Body of pancreas (tissue), 4 donors: ENCODE data around the gene BRD1. TPM values are rescaled to one million over a fixed set of nuclear protein-coding genes. Genes with fewer than 3 reads are reported as not detected.

Source experiments
- ATAC-seq: fragments of 150-250 bp; one replicate; pipeline ENCODE4 v1.9.1; 2016
- DNase-seq, 4 donors: peaks; one replicate each; pipeline ENCODE4 v3.0.0-alpha.2; 2019
- H3K27ac ChIP-seq, 4 donors: fragments of 200-600 bp; sonication (generic); 1 replicate in 3 of 4; 2 replicates in 1 of 4; pipeline versions ENCODE4 v1.5.1 to v1.6.1; 2016 to 2019; ENCODE audit warnings: mild to moderate bottlenecking in 1 of 4, mixed read lengths in 1 of 4, moderate library complexity in 1 of 4
- H3K27me3 ChIP-seq, 2 donors: fragments of 200-600 bp; sonication (generic); one replicate each; pipeline ENCODE4 v1.6.0; 2016; ENCODE audit warnings: mild to moderate bottlenecking in 1 of 2
- H3K36me3 ChIP-seq, 2 donors: fragments of 200-600 bp; sonication (generic); replicated peaks in 1 of 2; 2 replicates each; pipeline ENCODE4 v1.5.1; 2016; ENCODE audit warnings: low read depth in 2 of 2; ENCODE audit not compliant: insufficient read depth in 1 of 2
- H3K4me1 ChIP-seq: fragments of 200-600 bp; sonication (generic); one replicate; pipeline ENCODE4 v1.6.0; 2016
- H3K4me3 ChIP-seq, 2 donors: fragments of 200-600 bp; sonication (generic); 1 replicate in 1 of 2; 2 replicates in 1 of 2; pipeline ENCODE4 v1.5.1; 2016 to 2019
- H3K9me3 ChIP-seq, 3 donors: fragments of 200-600 bp; sonication (generic); 1 replicate in 2 of 3; 2 replicates in 1 of 3; pipeline ENCODE4 v1.5.1; 2016
- POLR2A ChIP-seq, 3 donors: fragments of 450-650 bp; IDR thresholded peaks; one replicate each; pipeline ENCODE4 v1.6.1; 2016; ENCODE audit warnings: antibody characterized with exemption in 3 of 3, mild to moderate bottlenecking in 2 of 3
- WGBS, 2 donors: methylation state at CpG; one replicate each; pipeline ENCODE4 v1.1.5; 2017; 5-methylcytosine and 5-hydroxymethylcytosine counted together
- intact Hi-C: fragments of 100-400 bp; cut with DNase I; formaldehyde crosslinking; loops from one replicate; pipeline ENCODE4 v1.15.1; 2023
- total RNA-seq, 2 donors: library from RNA; depleted of rRNA; stranded (reverse); fragments of >200 nt; gene quantifications; one replicate each; pipeline ENCODE4 v1.1.0, GENCODE V29; 2016
- TF ChIP-seq, protein P1 (sequence below), 7 experiments: fragments of 450-650 bp in 4 of 7; fragments of 200-600 bp in 3 of 7; sonication (generic) in 3 of 7; IDR thresholded peaks; one replicate each; pipeline ENCODE4 v1.5.1; 2016 to 2019; ENCODE audit warnings: antibody characterized with exemption in 7 of 7

The BRD1 gene
- total RNA-seq, 2 donors from 2014 or later, result 21.8 to 36.9 TPM

GRCh38 chr22:49866134-49866533, 38.5 kb upstream of the BRD1 start:
- intact Hi-C loops, result no loop called here

GRCh38 chr22:49865156-49865555, 37.5 kb upstream of the BRD1 start:
- no peak overlapping the region for H3K27ac ChIP-seq
- 88% methylated on average over 17 of the region's 17 CpGs for WGBS, 2 donors
- H3K4me3 ChIP-seq, result no peak overlapping the region
- no peaks in the 10 kb centered on the region for H3K9me3 ChIP-seq
- no peak for DNase-seq
- no peak for ATAC-seq
- H3K27me3 ChIP-seq, result no peaks in the 10 kb centered on the region
- no peaks in the 10 kb centered on the region for H3K36me3 ChIP-seq
- TF ChIP-seq, protein P1, sequence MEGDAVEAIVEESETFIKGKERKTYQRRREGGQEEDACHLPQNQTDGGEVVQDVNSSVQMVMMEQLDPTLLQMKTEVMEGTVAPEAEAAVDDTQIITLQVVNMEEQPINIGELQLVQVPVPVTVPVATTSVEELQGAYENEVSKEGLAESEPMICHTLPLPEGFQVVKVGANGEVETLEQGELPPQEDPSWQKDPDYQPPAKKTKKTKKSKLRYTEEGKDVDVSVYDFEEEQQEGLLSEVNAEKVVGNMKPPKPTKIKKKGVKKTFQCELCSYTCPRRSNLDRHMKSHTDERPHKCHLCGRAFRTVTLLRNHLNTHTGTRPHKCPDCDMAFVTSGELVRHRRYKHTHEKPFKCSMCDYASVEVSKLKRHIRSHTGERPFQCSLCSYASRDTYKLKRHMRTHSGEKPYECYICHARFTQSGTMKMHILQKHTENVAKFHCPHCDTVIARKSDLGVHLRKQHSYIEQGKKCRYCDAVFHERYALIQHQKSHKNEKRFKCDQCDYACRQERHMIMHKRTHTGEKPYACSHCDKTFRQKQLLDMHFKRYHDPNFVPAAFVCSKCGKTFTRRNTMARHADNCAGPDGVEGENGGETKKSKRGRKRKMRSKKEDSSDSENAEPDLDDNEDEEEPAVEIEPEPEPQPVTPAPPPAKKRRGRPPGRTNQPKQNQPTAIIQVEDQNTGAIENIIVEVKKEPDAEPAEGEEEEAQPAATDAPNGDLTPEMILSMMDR (IDR thresholded peaks at IDR 0.05), result no peak
- no peak for TF ChIP-seq POLR2A (IDR thresholded peaks at IDR 0.05)
- no peaks in the 10 kb centered on the region for H3K4me1 ChIP-seq
- intact Hi-C loops, result no loop called here

More at GRCh38 chr22:49866134-49866533, 38.5 kb upstream of the BRD1 start:
- Histone ChIP-seq H3K27me3 (no peaks in the 10 kb centered on the region), H3K4me1 (no peaks in the 10 kb centered on the region), H3K9me3 (no peaks in the 10 kb centered on the region), H3K4me3 (no peak overlapping the region), H3K27ac (no peak overlapping the region), H3K36me3 (no peaks in the 10 kb centered on the region)
- no peak for DNase-seq
- TF ChIP-seq, protein P1 (IDR thresholded peaks at IDR 0.05), result no peak
- WGBS, 2 donors, result 44 to 71% methylated on average over 2 of the region's 2 CpGs
- no peak for ATAC-seq

DNA sequence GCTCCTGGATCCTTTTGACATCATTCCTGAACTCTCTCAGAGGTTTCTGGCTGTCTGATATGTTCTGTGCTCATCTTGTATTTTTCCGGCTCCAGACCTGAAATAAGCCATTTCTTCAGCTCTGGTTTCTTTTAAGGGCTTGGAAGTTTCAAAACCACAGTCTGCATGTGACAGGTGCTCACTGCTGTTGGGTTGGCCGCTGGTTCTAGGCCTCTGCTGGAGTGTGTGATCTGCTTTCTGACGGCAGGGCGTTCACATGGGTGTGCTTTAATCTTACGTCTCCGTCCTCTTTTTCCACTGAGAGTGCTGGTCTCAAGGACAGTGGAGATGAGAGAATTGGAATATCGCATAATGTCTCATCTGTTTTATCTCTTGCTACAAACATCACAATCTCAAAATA, 36.3 kb upstream of the BRD1 start:
- no peak for TF ChIP-seq POLR2A (IDR thresholded peaks at IDR 0.05)
- TF ChIP-seq, protein P1 (IDR thresholded peaks at IDR 0.05), result no peak
- H3K27ac ChIP-seq, result no peak overlapping the region
- no peaks in the 10 kb centered on the region for H3K9me3 ChIP-seq
- DNase-seq (no peak), ATAC-seq (no peak)
- intact Hi-C loops, result no loop called here
- H3K27me3 ChIP-seq, result no peaks in the 10 kb centered on the region
- no peaks in the 10 kb centered on the region for H3K4me1 ChIP-seq
- 71 to 90% methylated on average over 6 to 7 of the region's 7 CpGs for WGBS, 2 donors
- H3K36me3 ChIP-seq, result no peaks in the 10 kb centered on the region
- no peak overlapping the region for H3K4me3 ChIP-seq

DNA sequence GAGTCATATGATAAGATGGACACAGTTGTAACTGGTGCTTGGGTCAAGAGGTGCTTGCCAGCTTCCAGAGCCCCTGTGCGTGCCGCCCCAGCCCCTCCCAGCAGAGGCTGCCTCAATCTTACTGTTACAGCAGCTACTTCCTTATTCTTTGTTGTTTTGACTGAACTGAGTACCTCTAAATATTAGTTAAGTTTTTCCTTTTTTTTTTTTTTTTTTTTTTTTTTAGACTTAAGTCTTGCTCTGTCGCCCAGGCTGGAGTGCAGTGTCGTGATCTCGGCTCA, 34.8 kb upstream of the BRD1 start:
- DNase-seq (no peak), ATAC-seq (no peak)
- H3K9me3 ChIP-seq, result no peaks in the 10 kb centered on the region
- no peaks in the 10 kb centered on the region for H3K36me3 ChIP-seq
- no peak overlapping the region for H3K27ac ChIP-seq
- H3K4me1 ChIP-seq, result peaks cover 11% of the 10 kb centered on the region
- WGBS, 2 donors, result 76 to 94% methylated on average over 4 to 5 of the region's 5 CpGs
- H3K4me3 ChIP-seq, result no peak overlapping the region
- TF ChIP-seq, protein P1 (IDR thresholded peaks at IDR 0.05), result no peak
- TF ChIP-seq POLR2A (IDR thresholded peaks at IDR 0.05), result no peak
- H3K27me3 ChIP-seq, result no peaks in the 10 kb centered on the region
- intact Hi-C loops, result no loop called here

DNA sequence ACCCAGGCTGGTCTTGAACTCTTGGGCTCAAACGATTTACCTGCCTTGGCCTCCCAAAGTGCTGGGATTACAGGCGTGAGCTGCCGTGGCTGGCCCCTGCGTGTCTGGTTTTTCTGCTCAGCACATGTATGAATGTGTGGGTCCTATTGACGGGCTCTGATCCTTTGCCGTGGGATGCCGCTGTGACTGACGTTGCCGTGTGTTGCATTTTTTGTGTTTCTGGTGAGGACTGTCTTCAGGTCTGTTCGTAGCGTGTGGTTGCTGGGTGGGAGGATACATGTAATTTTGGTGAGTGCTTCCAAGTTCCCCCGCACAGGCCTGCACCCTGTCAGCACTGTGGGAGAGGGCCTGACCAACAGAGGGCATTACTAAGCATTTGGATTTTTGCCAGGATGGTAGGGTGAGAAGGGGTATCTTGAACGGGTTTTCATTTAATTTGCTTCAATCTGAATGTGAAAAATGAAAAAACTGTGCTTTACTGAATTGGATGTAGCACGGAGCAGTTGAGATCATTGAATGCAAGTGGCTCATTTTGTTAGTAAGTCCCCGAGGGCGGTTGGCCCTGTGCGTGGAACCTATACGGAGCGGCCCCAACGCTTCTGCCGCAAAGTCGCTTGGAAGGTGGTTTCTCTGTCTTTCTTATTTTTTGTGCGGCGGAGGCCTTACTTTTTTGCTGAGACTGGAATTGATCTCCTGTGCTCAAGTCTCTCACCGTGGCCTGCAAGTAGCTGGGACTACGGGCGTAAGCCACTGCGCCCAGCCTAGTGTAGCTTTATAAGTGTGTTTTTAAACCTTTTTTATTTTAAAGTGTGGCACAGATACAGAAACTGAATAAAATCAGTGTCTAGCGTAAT, 34.2 kb upstream of the BRD1 start:
- DNase-seq (no peak), ATAC-seq (no peak)
- H3K27ac ChIP-seq, result no peak overlapping the region
- H3K36me3 ChIP-seq, result no peaks in the 10 kb centered on the region
- 92 to 96% methylated on average over 21 to 29 of the region's 29 CpGs for WGBS, 2 donors
- no peaks in the 10 kb centered on the region for H3K27me3 ChIP-seq
- no peaks in the 10 kb centered on the region for H3K9me3 ChIP-seq
- H3K4me3 ChIP-seq, result no peak overlapping the region
- TF ChIP-seq POLR2A (IDR thresholded peaks at IDR 0.05), result no peak
- TF ChIP-seq, protein P1 (IDR thresholded peaks at IDR 0.05), result no peak
- intact Hi-C loops, result no loop called here
- H3K4me1 ChIP-seq, result peaks cover 16% of the 10 kb centered on the region
